HepG2 (cell line): ENCODE measurements around the gene SLC6A12. TPM values are rescaled to one million over a fixed set of nuclear protein-coding genes. Genes with fewer than 3 reads are reported as not detected.

Experiments used
- FOXM1 ChIP-seq: sonication (generic); formaldehyde crosslinking; IDR thresholded peaks from 2 replicates; pipeline ENCODE4 v1.5.0; 2020; ENCODE audit warnings: missing genetic modification reagents
- KDM5A ChIP-seq: fragments of 200-600 bp; sonication (generic); IDR thresholded peaks from 2 replicates; pipeline ENCODE4 v1.7.0; 2018; ENCODE audit warnings: antibody characterized with exemption, mild to moderate bottlenecking, low read length, borderline replicate concordance
- KLF9 ChIP-seq: IDR thresholded peaks from 2 replicates; pipeline ENCODE4 v1.6.1; 2016; ENCODE audit warnings: low read depth
- MTF2 ChIP-seq: sonication (generic); formaldehyde crosslinking; IDR thresholded peaks from 2 replicates; pipeline ENCODE4 v1.5.0; 2020; ENCODE audit warnings: missing genetic modification reagents, borderline replicate concordance
- ZFP62 ChIP-seq: sonication (generic); formaldehyde crosslinking; IDR thresholded peaks from 2 replicates; pipeline ENCODE4 v1.4.0; 2020; ENCODE audit warnings: missing genetic modification reagents
- ZNF180 ChIP-seq: sonication (generic); formaldehyde crosslinking; IDR thresholded peaks from 2 replicates; pipeline ENCODE4 v1.4.0; 2020; ENCODE audit warnings: low read depth, missing genetic modification reagents, borderline replicate concordance
- ZNF207 ChIP-seq: fragments of 450-650 bp; IDR thresholded peaks from 2 replicates; pipeline ENCODE4 v1.6.1; 2016; ENCODE audit warnings: antibody characterized with exemption, borderline replicate concordance
- ZNF572 ChIP-seq: sonication (generic); formaldehyde crosslinking; IDR thresholded peaks from 2 replicates; pipeline ENCODE4 v1.5.1; 2020; ENCODE audit warnings: mild to moderate bottlenecking, missing genetic modification reagents
- polyA plus RNA-seq, 8 experiments: library from polyadenylated mRNA; depleted of rRNA in 3 of 8; stranded (reverse) in 7 of 8; unstranded in 1 of 8; fragments of >200 nt; fragmentation: Illumina TruSeq in 4 of 8; extraction: Trizol in 4 of 8; gene quantifications; 2 replicates each; pipeline versions ENCODE4 v1.2.1 to v1.2.3, GENCODE V29; 2011 to 2016; ENCODE audit warnings: low read depth in 4 of 8, missing spikeins in 1 of 8, mixed read lengths in 1 of 8; ENCODE audit not compliant: insufficient read depth in 1 of 8
- total RNA-seq, 5 experiments: library from RNA; depleted of rRNA; stranded (reverse); fragments of >200 nt; fragmentation: Illumina TruSeq; extraction: Trizol; gene quantifications; 2 replicates each; pipeline ENCODE4 v1.2.3, GENCODE V29; 2016; ENCODE audit warnings: low read depth in 1 of 5
- TF ChIP-seq, protein P1 (sequence below): IDR thresholded peaks from 2 replicates; pipeline ENCODE4 v1.6.1; 2016
- TF ChIP-seq, protein P2 (sequence below): sonication (generic); formaldehyde crosslinking; IDR thresholded peaks from 2 replicates; pipeline ENCODE4 v1.8.0; 2022; ENCODE audit warnings: mild to moderate bottlenecking, missing genetic modification reagents, borderline replicate concordance
- TF ChIP-seq, protein P3 (sequence below): IDR thresholded peaks from 2 replicates; pipeline ENCODE4 v1.6.1; 2016; ENCODE audit warnings: low read depth, missing genetic modification reagents, missing compliant biosample characterization
- TF ChIP-seq, protein P4 (sequence below): sonication (generic); formaldehyde crosslinking; IDR thresholded peaks from 2 replicates; pipeline ENCODE4 v1.9.0; 2021; ENCODE audit warnings: missing genetic modification reagents, mild to moderate bottlenecking, borderline replicate concordance
- TF ChIP-seq, protein P5 (sequence below): sonication (generic); formaldehyde crosslinking; IDR thresholded peaks from 2 replicates; pipeline ENCODE4 v1.8.0; 2022; ENCODE audit warnings: mild to moderate bottlenecking, missing genetic modification reagents
- TF ChIP-seq, protein P6 (sequence below): sonication (generic); formaldehyde crosslinking; IDR thresholded peaks from 2 replicates; pipeline ENCODE4 v1.5.0; 2020; ENCODE audit warnings: mild to moderate bottlenecking, low read depth, missing genetic modification reagents, borderline replicate concordance
- TF ChIP-seq, protein P7 (sequence below): sonication (generic); formaldehyde crosslinking; IDR thresholded peaks from 2 replicates; pipeline ENCODE4 v1.5.1; 2020; ENCODE audit warnings: mild to moderate bottlenecking, moderate library complexity, missing genetic modification reagents

SLC6A12 gene
- total and polyA plus RNA-seq, 2 of the 13 experiments (the other 11 are each of a cell fraction or from before 2014, with no cell fraction given), result 3.7 to 18.8 TPM

DNA sequence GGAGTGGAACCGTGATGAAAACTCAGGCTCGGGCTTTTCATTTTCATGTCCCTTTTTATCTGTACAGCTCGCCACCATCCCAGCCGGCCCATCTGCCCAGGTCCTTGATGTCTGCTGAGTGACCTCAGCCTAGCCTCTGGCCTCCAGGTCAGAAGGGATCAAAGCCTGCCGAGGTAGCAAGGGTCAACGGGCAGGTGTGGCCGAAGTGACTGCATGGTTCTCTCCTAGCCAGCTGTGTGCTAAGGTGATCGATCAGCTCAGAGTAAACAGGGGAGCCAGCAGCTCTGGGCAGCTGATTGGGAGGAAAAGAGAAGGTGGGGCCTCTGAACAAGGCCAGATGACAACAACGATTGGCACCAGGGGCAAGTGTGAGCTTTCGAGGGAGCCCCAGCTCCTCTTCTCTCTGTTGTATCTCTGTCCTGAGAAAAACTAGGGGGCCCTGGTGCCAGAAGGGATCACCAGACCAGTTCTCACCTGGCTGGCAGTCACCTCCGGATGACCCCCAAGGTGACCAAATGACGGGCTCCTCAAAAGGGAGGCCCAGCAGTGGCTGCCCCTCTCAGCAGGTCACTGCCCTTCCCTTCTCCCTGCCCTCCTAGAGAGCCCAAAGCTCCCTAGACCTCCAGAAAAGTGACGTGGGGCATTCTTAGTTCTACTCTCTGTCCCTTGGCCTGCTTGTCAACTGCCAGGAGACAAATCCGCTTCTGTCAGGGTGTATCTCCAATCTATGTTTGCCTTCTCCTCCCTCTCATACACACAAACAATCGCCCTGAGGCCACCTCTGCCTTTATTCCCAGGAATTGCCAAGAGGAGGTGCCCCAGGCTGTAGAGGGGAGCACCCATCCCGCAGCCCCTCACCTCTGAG lies 3.4 kb downstream of the SLC6A12 start (continued):
- TF ChIP-seq, protein P1, sequence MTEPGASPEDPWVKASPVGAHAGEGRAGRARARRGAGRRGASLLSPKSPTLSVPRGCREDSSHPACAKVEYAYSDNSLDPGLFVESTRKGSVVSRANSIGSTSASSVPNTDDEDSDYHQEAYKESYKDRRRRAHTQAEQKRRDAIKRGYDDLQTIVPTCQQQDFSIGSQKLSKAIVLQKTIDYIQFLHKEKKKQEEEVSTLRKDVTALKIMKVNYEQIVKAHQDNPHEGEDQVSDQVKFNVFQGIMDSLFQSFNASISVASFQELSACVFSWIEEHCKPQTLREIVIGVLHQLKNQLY, result peak; percentile 97
- TF ChIP-seq, protein P2, sequence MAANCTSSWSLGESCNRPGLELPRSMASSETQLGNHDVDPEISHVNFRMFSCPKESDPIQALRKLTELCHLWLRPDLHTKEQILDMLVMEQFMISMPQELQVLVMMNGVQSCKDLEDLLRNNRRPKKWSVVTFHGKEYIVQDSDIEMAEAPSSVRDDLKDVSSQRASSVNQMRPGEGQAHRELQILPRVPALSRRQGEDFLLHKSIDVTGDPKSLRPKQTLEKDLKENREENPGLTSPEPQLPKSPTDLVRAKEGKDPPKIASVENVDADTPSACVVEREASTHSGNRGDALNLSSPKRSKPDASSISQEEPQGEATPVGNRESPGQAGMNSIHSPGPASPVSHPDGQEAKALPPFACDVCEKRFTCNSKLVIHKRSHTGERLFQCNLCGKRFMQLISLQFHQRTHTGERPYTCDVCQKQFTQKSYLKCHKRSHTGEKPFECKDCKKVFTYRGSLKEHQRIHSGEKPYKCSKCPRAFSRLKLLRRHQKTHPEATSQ, result peak; percentile 86; the same call in 1 of the 2 replicates
- TF ChIP-seq FOXM1 (CRISPR knock-in tag) (no peak), ZNF180 (CRISPR knock-in tag) (no peak), KDM5A (no peak), MTF2 (no peak), ZNF207 (no peak), ZFP62 (CRISPR knock-in tag) (no peak), ZNF572 (no peak; the same call in 1 of the 2 replicates), KLF9 (CRISPR knock-in tag) (0 out of 2 replicates have a peak, but pooled peaks have one; percentile 70)
- TF ChIP-seq, protein P3, sequence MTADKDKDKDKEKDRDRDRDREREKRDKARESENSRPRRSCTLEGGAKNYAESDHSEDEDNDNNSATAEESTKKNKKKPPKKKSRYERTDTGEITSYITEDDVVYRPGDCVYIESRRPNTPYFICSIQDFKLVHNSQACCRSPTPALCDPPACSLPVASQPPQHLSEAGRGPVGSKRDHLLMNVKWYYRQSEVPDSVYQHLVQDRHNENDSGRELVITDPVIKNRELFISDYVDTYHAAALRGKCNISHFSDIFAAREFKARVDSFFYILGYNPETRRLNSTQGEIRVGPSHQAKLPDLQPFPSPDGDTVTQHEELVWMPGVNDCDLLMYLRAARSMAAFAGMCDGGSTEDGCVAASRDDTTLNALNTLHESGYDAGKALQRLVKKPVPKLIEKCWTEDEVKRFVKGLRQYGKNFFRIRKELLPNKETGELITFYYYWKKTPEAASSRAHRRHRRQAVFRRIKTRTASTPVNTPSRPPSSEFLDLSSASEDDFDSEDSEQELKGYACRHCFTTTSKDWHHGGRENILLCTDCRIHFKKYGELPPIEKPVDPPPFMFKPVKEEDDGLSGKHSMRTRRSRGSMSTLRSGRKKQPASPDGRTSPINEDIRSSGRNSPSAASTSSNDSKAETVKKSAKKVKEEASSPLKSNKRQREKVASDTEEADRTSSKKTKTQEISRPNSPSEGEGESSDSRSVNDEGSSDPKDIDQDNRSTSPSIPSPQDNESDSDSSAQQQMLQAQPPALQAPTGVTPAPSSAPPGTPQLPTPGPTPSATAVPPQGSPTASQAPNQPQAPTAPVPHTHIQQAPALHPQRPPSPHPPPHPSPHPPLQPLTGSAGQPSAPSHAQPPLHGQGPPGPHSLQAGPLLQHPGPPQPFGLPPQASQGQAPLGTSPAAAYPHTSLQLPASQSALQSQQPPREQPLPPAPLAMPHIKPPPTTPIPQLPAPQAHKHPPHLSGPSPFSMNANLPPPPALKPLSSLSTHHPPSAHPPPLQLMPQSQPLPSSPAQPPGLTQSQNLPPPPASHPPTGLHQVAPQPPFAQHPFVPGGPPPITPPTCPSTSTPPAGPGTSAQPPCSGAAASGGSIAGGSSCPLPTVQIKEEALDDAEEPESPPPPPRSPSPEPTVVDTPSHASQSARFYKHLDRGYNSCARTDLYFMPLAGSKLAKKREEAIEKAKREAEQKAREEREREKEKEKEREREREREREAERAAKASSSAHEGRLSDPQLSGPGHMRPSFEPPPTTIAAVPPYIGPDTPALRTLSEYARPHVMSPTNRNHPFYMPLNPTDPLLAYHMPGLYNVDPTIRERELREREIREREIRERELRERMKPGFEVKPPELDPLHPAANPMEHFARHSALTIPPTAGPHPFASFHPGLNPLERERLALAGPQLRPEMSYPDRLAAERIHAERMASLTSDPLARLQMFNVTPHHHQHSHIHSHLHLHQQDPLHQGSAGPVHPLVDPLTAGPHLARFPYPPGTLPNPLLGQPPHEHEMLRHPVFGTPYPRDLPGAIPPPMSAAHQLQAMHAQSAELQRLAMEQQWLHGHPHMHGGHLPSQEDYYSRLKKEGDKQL, result peak; percentile 100
- TF ChIP-seq, protein P4, sequence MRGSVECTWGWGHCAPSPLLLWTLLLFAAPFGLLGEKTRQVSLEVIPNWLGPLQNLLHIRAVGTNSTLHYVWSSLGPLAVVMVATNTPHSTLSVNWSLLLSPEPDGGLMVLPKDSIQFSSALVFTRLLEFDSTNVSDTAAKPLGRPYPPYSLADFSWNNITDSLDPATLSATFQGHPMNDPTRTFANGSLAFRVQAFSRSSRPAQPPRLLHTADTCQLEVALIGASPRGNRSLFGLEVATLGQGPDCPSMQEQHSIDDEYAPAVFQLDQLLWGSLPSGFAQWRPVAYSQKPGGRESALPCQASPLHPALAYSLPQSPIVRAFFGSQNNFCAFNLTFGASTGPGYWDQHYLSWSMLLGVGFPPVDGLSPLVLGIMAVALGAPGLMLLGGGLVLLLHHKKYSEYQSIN, result no peak
- TF ChIP-seq, protein P5, sequence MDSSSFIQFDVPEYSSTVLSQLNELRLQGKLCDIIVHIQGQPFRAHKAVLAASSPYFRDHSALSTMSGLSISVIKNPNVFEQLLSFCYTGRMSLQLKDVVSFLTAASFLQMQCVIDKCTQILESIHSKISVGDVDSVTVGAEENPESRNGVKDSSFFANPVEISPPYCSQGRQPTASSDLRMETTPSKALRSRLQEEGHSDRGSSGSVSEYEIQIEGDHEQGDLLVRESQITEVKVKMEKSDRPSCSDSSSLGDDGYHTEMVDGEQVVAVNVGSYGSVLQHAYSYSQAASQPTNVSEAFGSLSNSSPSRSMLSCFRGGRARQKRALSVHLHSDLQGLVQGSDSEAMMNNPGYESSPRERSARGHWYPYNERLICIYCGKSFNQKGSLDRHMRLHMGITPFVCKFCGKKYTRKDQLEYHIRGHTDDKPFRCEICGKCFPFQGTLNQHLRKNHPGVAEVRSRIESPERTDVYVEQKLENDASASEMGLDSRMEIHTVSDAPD (CRISPR knock-in tag), result peak; percentile 94
- TF ChIP-seq, protein P6, sequence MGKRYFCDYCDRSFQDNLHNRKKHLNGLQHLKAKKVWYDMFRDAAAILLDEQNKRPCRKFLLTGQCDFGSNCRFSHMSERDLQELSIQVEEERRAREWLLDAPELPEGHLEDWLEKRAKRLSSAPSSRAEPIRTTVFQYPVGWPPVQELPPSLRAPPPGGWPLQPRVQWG (CRISPR knock-in tag), result no peak
- TF ChIP-seq, protein P7, sequence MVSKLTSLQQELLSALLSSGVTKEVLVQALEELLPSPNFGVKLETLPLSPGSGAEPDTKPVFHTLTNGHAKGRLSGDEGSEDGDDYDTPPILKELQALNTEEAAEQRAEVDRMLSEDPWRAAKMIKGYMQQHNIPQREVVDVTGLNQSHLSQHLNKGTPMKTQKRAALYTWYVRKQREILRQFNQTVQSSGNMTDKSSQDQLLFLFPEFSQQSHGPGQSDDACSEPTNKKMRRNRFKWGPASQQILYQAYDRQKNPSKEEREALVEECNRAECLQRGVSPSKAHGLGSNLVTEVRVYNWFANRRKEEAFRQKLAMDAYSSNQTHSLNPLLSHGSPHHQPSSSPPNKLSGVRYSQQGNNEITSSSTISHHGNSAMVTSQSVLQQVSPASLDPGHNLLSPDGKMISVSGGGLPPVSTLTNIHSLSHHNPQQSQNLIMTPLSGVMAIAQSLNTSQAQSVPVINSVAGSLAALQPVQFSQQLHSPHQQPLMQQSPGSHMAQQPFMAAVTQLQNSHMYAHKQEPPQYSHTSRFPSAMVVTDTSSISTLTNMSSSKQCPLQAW (CRISPR knock-in tag), result peak; percentile 97
